Prostate gland (tissue), 2 donors: ENCODE results near the gene BPIFB2.

Experiments
- CTCF ChIP-seq, 4 experiments: fragments of 200-600 bp in 2 of 4; fragments of 450-650 bp in 2 of 4; sonication (generic) in 2 of 4; IDR thresholded peaks; 1 replicate in 3 of 4; 2 replicates in 1 of 4; pipeline ENCODE4 v1.5.1; 2016 to 2019; ENCODE audit warnings: antibody characterized with exemption in 4 of 4, mild to moderate bottlenecking in 2 of 4, moderate library complexity in 2 of 4
- POLR2A ChIP-seq: fragments of 450-650 bp; IDR thresholded peaks from one replicate; pipeline ENCODE4 v1.6.1; 2016; ENCODE audit warnings: antibody characterized with exemption, mild to moderate bottlenecking
- POLR2AphosphoS5 ChIP-seq: sonication (generic); formaldehyde crosslinking; IDR thresholded peaks from one replicate; pipeline ENCODE4 v1.6.1; 2017; ENCODE audit warnings: antibody characterized with exemption

- TF ChIP-seq CTCF (IDR thresholded peaks at IDR 0.05) (no peak), POLR2A (no peak), POLR2AphosphoS5 (no peak)
Measured at GRCh38 chr20:33027769-33028751, 20.6 kb downstream of the BPIFB2 start.
